Activated B cell treated with CpG ODN at 0.5 μM for 24 hours (primary cell): Measurements from ENCODE around the gene EIF4G1. TPM values are rescaled to one million over a fixed set of nuclear protein-coding genes. Genes with fewer than 3 reads are reported as not detected.

Experiments
- ATAC-seq: fragments of 200-7000 bp; cut with Tn5 transposase; one replicate; pipeline ENCODE4 v1.10.0; 2021; ENCODE audit warnings: low read depth, mild to moderate bottlenecking, moderate library complexity
- CTCF ChIA-PET: fragments of 350-600 bp; sonication (Branson Sonifier 250); formaldehyde crosslinking; loops from one replicate; lab custom pipeline; 2021; ENCODE audit warnings: antibody characterized with exemption; lab: Charles Lee
- POLR2A ChIA-PET: fragments of 350-600 bp; sonication (Branson Sonifier 250); formaldehyde crosslinking; loops from one replicate; lab custom pipeline; 2021; ENCODE audit warnings: antibody characterized with exemption; lab: Charles Lee
- DNase-seq: peaks from one replicate; pipeline ENCODE4 v3.0.0; 2022
- H3K27ac Mint-ChIP-seq: one replicate; pipeline ENCODE4 v1.8.0; 2020; ENCODE audit warnings: mixed read lengths
- H3K27me3 Mint-ChIP-seq: one replicate; pipeline ENCODE4 v1.8.0; 2021; ENCODE audit warnings: mixed read lengths
- H3K36me3 Mint-ChIP-seq: one replicate; pipeline ENCODE4 v1.8.0; 2021; ENCODE audit warnings: low read depth, mixed read lengths
- H3K4me1 Mint-ChIP-seq: one replicate; pipeline ENCODE4 v1.8.0; 2021; ENCODE audit warnings: mixed read lengths
- H3K4me3 Mint-ChIP-seq: one replicate; pipeline ENCODE4 v1.8.0; 2020; ENCODE audit warnings: mild to moderate bottlenecking, mixed read lengths
- H3K9me3 Mint-ChIP-seq: one replicate; pipeline ENCODE4 v1.8.0; 2020; ENCODE audit warnings: mixed read lengths
- CTCF ChIP-seq: fragments of 200-600 bp; IDR thresholded peaks from one replicate; pipeline ENCODE4 v1.8.0; 2022; ENCODE audit warnings: antibody characterized with exemption, mild to moderate bottlenecking
- intact Hi-C: fragments of 100-400 bp; cut with micrococcal nuclease; formaldehyde crosslinking; loops from one replicate; pipeline ENCODE4 v1.15.1; 2024
- total RNA-seq: library from RNA; stranded (reverse); gene quantifications from 2 replicates; pipeline ENCODE4 v1.2.3, GENCODE V29; 2022

Gene EIF4G1
- total RNA-seq, 1 donor from 2014 or later, result 319 TPM

DNA sequence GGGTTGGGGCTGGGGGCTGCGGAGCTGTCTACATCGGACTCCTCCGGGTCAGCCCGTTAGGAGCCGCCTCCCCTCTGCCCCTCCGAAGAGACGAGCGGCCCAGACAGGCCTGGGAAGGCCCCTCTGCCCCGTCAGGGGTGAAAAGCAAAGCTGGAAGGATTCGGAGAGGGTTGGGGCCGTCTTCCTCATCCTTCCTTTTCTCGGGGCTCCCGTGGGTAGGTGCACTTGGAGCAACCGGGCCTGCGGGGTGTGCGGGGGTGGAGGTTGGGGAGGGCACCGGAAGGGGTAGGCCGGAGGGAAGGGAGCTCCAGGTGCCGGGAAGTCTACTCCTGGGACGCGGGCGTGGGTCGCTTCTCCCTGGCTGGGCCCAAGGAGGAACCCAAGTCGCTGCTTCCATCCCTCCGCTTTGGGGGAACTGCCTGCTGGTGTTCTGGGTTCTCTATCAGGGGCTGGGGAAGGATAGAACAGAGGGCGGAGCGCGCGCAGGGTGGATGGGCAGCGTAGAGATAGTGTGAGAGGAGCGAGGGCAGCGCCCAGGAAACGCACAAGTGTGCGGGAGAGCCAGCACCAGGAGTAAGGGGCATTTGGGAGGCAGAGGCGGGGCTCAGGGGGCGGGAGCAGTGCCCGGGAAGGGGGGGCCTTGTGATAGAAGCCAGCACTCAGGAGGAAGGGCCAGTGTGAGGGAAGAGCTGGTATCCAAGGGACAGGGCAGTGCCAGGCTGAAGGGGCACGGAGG is 47.7 kb downstream of the EIF4G1 start:
- intact Hi-C loops, result loop anchor here (1.0 to 5.0 kb wide), 10 partner anchors 63 to 725 kb away; partner anchors contain the start of genes ABCC5, ABCF3, KLHL24 and MAGEF1
- no peak for TF ChIP-seq CTCF
- Mint-ChIP-seq H3K36me3 (peaks cover 25% of the 10 kb centered on the region), H3K27me3 (no peaks in the 10 kb centered on the region), H3K27ac (peak overlapping the region; percentile 90), H3K4me1 (peaks cover 25% of the 10 kb centered on the region), H3K4me3 (peak overlapping the region; percentile 96), H3K9me3 (no peaks in the 10 kb centered on the region)
- DNase-seq, result peak; percentile 62
- CTCF ChIA-PET, result interaction anchor here (1.1 kb wide), 1 partner anchor 151 kb away, joined by 4 read pairs; no protein-coding TSS in a partner anchor
- POLR2A ChIA-PET, result interaction anchor here (0.6 to 1.3 kb wide), 9 partner anchors 11 to 426 kb away, joined by 3 to 7 read pairs (median 4); partner anchors contain the start of genes ABCF3, DVL3 and EIF2B5
- ATAC-seq, result peak; percentile 9

DNA sequence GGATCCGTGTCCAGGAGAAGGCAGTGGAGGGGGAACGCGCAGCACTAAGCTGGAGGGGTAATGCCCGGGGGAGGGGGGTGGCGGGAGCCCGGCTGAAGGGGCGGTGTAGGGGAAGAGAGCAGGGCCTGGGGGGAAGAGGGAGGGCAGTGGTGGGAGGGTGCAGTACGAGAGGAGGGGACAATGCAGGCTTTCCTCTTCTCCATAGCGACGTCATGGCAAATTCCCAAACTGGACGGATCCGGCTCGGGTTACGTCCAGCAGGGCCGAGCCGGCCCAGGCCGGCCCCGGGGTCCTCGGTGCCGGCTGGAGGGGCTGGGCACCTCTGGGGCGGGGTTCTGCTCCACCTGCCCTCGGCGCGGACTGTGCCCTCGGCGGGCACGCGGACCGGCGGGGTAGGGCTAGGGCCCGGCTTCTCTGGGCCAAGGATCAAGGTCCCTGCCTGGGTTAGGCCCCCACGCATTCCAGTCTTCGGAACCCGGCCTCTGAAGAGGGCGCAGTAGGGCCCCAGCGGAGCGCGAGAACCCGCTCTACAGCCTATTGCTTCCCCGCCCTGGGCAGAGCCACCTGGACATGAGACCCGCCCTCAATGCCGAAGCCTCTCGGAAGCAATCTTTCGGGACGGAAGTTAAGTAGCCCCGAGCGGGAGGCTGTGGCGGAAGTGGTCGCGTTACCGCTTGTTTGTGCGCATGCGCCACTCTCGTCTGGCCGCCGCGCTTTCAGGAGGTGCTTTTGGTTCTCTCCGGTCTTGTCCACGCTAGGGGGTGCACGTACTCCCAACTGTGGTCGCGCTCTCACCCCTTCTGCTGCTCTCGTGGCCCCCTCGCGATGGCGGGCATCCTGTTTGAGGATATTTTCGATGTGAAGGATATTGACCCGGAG is 48.5 kb downstream of the EIF4G1 start:
- ChIA-PET CTCF (interaction anchor here (1.2 to 1.7 kb wide), 2 partner anchors 9 to 151 kb away, joined by 5 to 8 read pairs; no protein-coding TSS in a partner anchor), POLR2A (interaction anchor here (0.5 to 1.3 kb wide), 12 partner anchors 10 to 425 kb away, joined by 3 to 7 read pairs (median 4); partner anchors contain the start of genes ABCF3, DVL3 and EIF2B5)
- DNase-seq (peak; percentile 93), ATAC-seq (peak; percentile 86)
- no peaks in the 10 kb centered on the region for H3K9me3 Mint-ChIP-seq
- peak overlapping the region; percentile 96 for H3K4me3 Mint-ChIP-seq
- no peaks in the 10 kb centered on the region for H3K27me3 Mint-ChIP-seq
- TF ChIP-seq CTCF, result no peak
- peaks cover 32% of the 10 kb centered on the region for H3K36me3 Mint-ChIP-seq
- H3K4me1 Mint-ChIP-seq, result peaks cover 25% of the 10 kb centered on the region
- intact Hi-C loops, result loop anchor here (1.0 to 5.0 kb wide), 15 partner anchors 9 to 726 kb away; partner anchors contain the start of genes ABCC5, ABCF3, EEF1AKMT4 and EIF4G1
- peak overlapping the region; percentile 95 for H3K27ac Mint-ChIP-seq

- H3K27me3 Mint-ChIP-seq, result no peaks in the 10 kb centered on the region
- no peaks in the 10 kb centered on the region for H3K9me3 Mint-ChIP-seq
- no peak for TF ChIP-seq CTCF
- CTCF ChIA-PET, result interaction anchor here (0.5 to 1.1 kb wide), 2 partner anchors 194 to 437 kb away, joined by 3 read pairs; partner anchors contain the start of gene EPHB3
- H3K4me3 Mint-ChIP-seq, result no peak overlapping the region
- H3K27ac Mint-ChIP-seq, result no peak overlapping the region
- intact Hi-C loops, result no loop called here
- ATAC-seq, result no peak
- H3K36me3 Mint-ChIP-seq, result peaks cover 51% of the 10 kb centered on the region
- DNase-seq, result no peak
- POLR2A ChIA-PET, result no interaction called here
- H3K4me1 Mint-ChIP-seq, result peaks cover 21% of the 10 kb centered on the region
Measured at GRCh38 chr3:184366619-184367289, 52.3 kb downstream of the EIF4G1 start.

GRCh38 chr3:184368116-184368515 is 53.7 kb downstream of the EIF4G1 start:
- Mint-ChIP-seq H3K4me1 (peaks cover 19% of the 10 kb centered on the region), H3K9me3 (no peaks in the 10 kb centered on the region), H3K36me3 (peaks cover 46% of the 10 kb centered on the region), H3K27me3 (no peaks in the 10 kb centered on the region), H3K4me3 (no peak overlapping the region), H3K27ac (no peak overlapping the region)
- POLR2A ChIA-PET, result no interaction called here
- TF ChIP-seq CTCF, result no peak
- CTCF ChIA-PET, result no interaction called here
- ATAC-seq (no peak), DNase-seq (no peak)
- intact Hi-C loops, result no loop called here
